GM21381 (cell line): ENCODE data around the gene L1TD1.
"Not testable (repeated sequence)": the region's sequence is repeated elsewhere in the genome, so short reads cannot be mapped to it uniquely, and the experiment has no call there.

ENCODE experiments used
- ATAC-seq: cut with Tn5 transposase; IDR thresholded peaks from one replicate; pipeline ENCODE4 v1.9.1; 2021; ENCODE audit warnings: mild to moderate bottlenecking, moderate library complexity; ENCODE audit not compliant: unreplicated experiment

L1TD1 gene

GRCh38 chr1:62198781-62199125 lies 4.1 kb downstream of the L1TD1 start:
- no peak for ATAC-seq

GRCh38 chr1:62207187-62207586 lies 12.5 kb downstream of the L1TD1 start:
- ATAC-seq, result no peak

- ATAC-seq, result no peak
Measured at GRCh38 chr1:62208087-62208486, 13.4 kb downstream of the L1TD1 start.

- ATAC-seq, result no peak
Measured at GRCh38 chr1:62208970-62209369, 14.3 kb downstream of the L1TD1 start.

- ATAC-seq, result no peak
Measured at GRCh38 chr1:62209931-62210595, 15.4 kb downstream of the L1TD1 start.

- ATAC-seq, result no peak
Measured at GRCh38 chr1:62210960-62211359, 16.3 kb downstream of the L1TD1 start.

GRCh38 chr1:62212411-62212810 lies 17.8 kb downstream of the L1TD1 start:
- ATAC-seq, result no peak

- no peak for ATAC-seq
Measured at GRCh38 chr1:62213075-62213914, 18.6 kb downstream of the L1TD1 start.

- ATAC-seq, result no peak
Measured at GRCh38 chr1:62218604-62219003, 24.0 kb downstream of the L1TD1 start.

- ATAC-seq, result not testable (repeated sequence)
Measured at GRCh38 chr1:62220456-62220855, 25.8 kb downstream of the L1TD1 start.

GRCh38 chr1:62221171-62221570 lies 26.5 kb downstream of the L1TD1 start:
- ATAC-seq, result no peak

- no peak for ATAC-seq
Measured at GRCh38 chr1:62222321-62222720, 27.7 kb downstream of the L1TD1 start.

- no peak for ATAC-seq
Measured at GRCh38 chr1:62224182-62224581, 29.5 kb downstream of the L1TD1 start.

GRCh38 chr1:62227496-62227895 lies 32.8 kb downstream of the L1TD1 start:
- no peak for ATAC-seq

- no peak for ATAC-seq
Measured at GRCh38 chr1:62228136-62228882, 33.7 kb downstream of the L1TD1 start.

GRCh38 chr1:62228883-62229187 lies 34.2 kb downstream of the L1TD1 start:
- no peak for ATAC-seq

GRCh38 chr1:62229468-62229867 lies 34.8 kb downstream of the L1TD1 start:
- no peak for ATAC-seq

GRCh38 chr1:62229932-62230331 lies 35.3 kb downstream of the L1TD1 start:
- no peak for ATAC-seq

GRCh38 chr1:62230718-62231117 lies 36.1 kb downstream of the L1TD1 start:
- ATAC-seq, result no peak

- no peak for ATAC-seq
Measured at GRCh38 chr1:62232871-62233278, 38.2 kb downstream of the L1TD1 start.

- no peak for ATAC-seq
Measured at GRCh38 chr1:62233926-62234450, 39.3 kb downstream of the L1TD1 start.

GRCh38 chr1:62234688-62235087 lies 40.0 kb downstream of the L1TD1 start:
- no peak for ATAC-seq
